Measurements from ENCODE around the gene CENPM.

CENPM gene

DNA sequence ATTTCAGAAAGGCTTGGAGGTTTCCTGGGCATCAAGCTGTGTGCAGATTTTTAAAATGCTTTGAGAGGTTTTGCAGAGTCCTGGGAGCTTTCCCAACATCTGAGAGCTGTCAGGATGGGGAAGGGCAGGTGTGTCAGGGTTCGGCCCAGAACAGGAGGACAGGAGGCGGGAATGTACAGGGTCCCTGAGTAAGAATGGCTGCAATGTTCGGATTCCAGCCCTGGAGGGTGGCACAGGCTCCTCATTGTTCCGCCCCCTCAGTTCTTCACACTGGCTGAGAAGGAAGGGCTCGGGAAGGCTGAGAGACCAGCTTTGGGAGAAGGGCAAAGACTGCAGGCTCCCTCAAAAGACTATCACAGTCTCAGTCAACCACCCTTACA, 17.1 kb upstream of the CENPM start:
- H3K4me1 ChIP-seq (ENCODE audit: control insufficient read depth in 1 of 2, insufficient read depth in 1 of 2, low read depth in 1 of 2, low read length in 1 of 2): no peaks in the 10 kb centered on the region
- TF ChIP-seq, protein P1, sequence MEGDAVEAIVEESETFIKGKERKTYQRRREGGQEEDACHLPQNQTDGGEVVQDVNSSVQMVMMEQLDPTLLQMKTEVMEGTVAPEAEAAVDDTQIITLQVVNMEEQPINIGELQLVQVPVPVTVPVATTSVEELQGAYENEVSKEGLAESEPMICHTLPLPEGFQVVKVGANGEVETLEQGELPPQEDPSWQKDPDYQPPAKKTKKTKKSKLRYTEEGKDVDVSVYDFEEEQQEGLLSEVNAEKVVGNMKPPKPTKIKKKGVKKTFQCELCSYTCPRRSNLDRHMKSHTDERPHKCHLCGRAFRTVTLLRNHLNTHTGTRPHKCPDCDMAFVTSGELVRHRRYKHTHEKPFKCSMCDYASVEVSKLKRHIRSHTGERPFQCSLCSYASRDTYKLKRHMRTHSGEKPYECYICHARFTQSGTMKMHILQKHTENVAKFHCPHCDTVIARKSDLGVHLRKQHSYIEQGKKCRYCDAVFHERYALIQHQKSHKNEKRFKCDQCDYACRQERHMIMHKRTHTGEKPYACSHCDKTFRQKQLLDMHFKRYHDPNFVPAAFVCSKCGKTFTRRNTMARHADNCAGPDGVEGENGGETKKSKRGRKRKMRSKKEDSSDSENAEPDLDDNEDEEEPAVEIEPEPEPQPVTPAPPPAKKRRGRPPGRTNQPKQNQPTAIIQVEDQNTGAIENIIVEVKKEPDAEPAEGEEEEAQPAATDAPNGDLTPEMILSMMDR (IDR thresholded peaks at IDR 0.05): no peak
- H3K9me3 ChIP-seq: no peaks in the 10 kb centered on the region
- H3K4me3 ChIP-seq (ENCODE audit: low read depth in 1 of 2, low read length in 1 of 2): no peak overlapping the region
- peaks cover 4% of the 10 kb centered on the region for H3K27me3 ChIP-seq
- H3K27ac ChIP-seq: no peak overlapping the region
- no peaks in the 10 kb centered on the region for H3K36me3 ChIP-seq

DNA sequence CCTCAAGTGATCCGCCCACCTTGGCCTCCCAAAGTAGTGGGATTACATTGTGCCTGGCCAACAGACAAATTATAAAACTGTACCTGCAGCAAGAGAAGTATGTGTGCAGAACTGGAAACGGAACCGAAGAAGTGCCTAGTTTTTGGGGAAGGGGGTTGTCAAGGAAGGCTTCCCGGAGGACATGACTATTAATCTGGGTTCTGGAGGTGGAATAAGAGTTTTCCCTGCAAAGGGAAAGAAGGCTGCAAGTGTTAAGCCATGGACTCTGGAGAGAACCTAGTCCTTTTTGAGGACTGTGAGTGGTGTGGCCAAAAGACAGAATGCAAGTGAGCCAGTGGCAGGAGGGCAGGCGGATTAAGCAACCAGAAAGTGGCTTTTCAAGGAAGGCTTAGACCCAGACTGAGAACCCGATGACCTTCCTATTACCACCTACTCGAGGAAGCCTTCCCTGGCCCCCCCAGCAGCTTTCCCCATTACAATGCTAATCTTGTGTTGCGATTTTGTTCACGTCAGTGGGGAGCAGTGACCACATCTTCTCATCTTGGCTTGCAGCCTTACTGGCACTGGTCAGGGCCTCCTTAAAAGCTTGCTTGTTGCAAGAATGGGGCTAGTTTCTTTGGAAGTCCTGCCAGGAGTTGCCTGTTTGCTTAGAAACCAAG, 16.6 kb upstream of the CENPM start:
- Histone ChIP-seq H3K27me3 (peaks cover 8% of the 10 kb centered on the region), H3K4me3 (ENCODE audit: low read depth in 1 of 2, low read length in 1 of 2) (no peak overlapping the region), H3K27ac (no peak overlapping the region), H3K4me1 (ENCODE audit: control insufficient read depth in 1 of 2, insufficient read depth in 1 of 2, low read depth in 1 of 2, low read length in 1 of 2) (no peaks in the 10 kb centered on the region), H3K9me3 (no peaks in the 10 kb centered on the region), H3K36me3 (no peaks in the 10 kb centered on the region)
- TF ChIP-seq, protein P1 (IDR thresholded peaks at IDR 0.05): no peak

DNA sequence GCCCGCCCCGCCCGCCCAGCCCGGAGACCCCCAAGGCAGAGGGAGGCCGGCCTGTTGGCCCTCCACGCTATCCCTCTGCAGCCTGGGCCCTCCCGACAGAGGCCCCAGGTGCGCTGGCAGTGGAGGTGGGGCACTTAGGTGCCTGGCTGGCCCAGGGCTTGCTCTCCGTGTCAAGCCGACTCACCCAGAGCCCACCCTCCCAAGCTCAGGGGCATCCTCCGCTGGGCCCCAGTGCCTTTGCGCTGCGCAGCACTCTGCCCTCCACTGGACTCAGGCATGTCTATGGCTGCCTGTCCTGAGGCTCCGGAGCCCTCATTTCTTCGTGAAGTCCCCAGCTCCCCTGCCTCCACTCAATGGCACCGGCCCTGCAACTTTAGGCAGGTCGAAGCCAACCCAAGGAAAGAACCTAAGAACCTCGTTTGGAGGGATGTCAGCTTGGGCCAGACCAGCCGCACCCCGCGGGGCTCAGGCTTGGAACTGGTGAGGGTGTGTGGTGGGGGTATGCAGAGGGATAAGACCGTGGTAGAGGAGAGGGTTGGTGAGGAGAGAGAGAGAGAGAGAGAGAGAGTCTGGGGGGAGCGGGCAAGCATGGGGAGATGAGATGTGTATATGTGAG, 11.1 kb upstream of the CENPM start:
- Histone ChIP-seq H3K4me1 (ENCODE audit: control insufficient read depth in 1 of 2, insufficient read depth in 1 of 2, low read depth in 1 of 2, low read length in 1 of 2) (peaks cover 0 to 8% of the 10 kb centered on the region in 2 experiments), H3K36me3 (no peaks in the 10 kb centered on the region), H3K27ac (no peak overlapping the region), H3K4me3 (ENCODE audit: low read depth in 1 of 2, low read length in 1 of 2) (peak overlapping the region in 1 of 2 experiments; percentile 10), H3K27me3 (peaks cover 21% of the 10 kb centered on the region), H3K9me3 (no peaks in the 10 kb centered on the region)
- TF ChIP-seq, protein P1 (IDR thresholded peaks at IDR 0.05): peak; percentile 9

DNA sequence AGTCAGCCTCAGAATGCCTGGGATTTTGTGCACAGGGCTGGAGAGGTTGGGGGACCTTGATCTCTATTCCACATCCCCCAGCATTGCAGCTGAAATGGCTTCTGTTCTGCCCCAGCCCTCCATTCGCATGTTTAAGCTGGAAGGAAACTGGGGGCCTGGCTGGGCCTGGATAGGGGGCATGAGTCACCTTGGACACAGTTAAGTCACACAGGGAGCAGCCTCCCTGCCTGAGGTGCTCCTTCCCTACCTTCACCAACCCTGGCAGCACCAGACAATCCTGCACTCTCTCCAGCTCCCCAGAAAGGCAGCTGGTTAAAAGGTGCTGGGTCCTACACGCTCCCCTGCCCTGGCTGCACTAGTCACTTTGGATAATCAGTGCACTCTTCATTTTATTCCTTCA, 5.8 kb upstream of the CENPM start:
- Histone ChIP-seq H3K9me3 (no peaks in the 10 kb centered on the region), H3K36me3 (no peaks in the 10 kb centered on the region), H3K4me3 (ENCODE audit: low read depth in 1 of 2, low read length in 1 of 2) (no peak overlapping the region), H3K27me3 (peaks cover 5% of the 10 kb centered on the region), H3K27ac (no peak overlapping the region), H3K4me1 (ENCODE audit: control insufficient read depth in 1 of 2, insufficient read depth in 1 of 2, low read depth in 1 of 2, low read length in 1 of 2) (peaks cover 0 to 5% of the 10 kb centered on the region in 2 experiments)
- TF ChIP-seq, protein P1 (IDR thresholded peaks at IDR 0.05): no peak

DNA sequence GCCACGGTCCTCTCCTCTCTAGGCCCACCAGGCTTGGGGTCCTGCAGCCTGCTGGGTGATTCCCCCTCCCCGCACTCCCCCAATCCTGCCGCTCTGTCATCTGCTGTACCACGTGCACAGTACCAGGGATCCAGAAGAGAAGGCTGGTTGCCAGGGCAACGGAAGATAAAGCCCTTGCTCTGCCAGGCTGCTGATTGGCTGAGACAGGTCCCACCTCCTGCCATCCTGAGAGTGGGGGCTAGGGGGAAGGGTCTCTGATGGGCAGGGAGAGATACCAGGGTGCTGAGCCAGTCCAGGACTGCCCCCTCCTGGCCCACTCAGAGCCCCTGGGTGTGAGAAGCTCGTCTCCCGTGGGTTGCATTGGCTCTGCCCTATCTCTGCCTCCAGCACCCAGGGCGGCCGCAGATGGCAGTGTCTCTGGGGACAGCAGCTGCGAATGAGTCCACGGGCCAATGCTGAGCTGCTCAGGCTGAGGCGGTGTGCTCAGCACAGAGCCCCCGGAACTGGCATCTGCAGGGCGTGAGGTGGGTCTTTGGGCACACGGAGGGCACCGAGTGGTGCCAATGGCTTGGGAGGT, 5.0 kb upstream of the CENPM start, which contains the start of gene SMIM45:
SMIM45 (plus strand) TSS at position 253 of the 577 bp plus-strand sequence.
- peaks cover 1 to 3% of the 10 kb centered on the region in 2 experiments for H3K4me1 ChIP-seq (ENCODE audit: control insufficient read depth in 1 of 2, insufficient read depth in 1 of 2, low read depth in 1 of 2, low read length in 1 of 2)
- no peaks in the 10 kb centered on the region for H3K36me3 ChIP-seq
- TF ChIP-seq, protein P1 (IDR thresholded peaks at IDR 0.05): no peak
- no peak within 1 kb of the TSS for H3K4me3 ChIP-seq (ENCODE audit: low read depth in 1 of 2, low read length in 1 of 2)
- H3K27me3 ChIP-seq: no peaks in the 10 kb centered on the region
- H3K9me3 ChIP-seq: no peaks in the 10 kb centered on the region
- no peak within 1 kb of the TSS for H3K27ac ChIP-seq

Measured in neutrophil (primary cell).